ENCODE results near the gene KCNJ10.

Gene KCNJ10

GRCh38 chr1:160101717-160102522, 32.0 kb upstream of the KCNJ10 start:
- H2AFZ ChIP-seq (ENCODE audit: low read length), result peak overlapping the region; percentile 69; the same call in 1 of the 2 replicates
- H3K9ac ChIP-seq (ENCODE audit: low read depth, low read length, poor library complexity, severe bottlenecking), result no peak overlapping the region
- H3K79me2 ChIP-seq (ENCODE audit: insufficient read depth, low read length), result peaks cover 13% of the 10 kb centered on the region; the same call in 1 of the 2 replicates

GRCh38 chr1:160101037-160101716, 31.2 kb upstream of the KCNJ10 start:
- peak overlapping the region; percentile 69 for H2AFZ ChIP-seq (ENCODE audit: low read length)
- no peaks in the 10 kb centered on the region for H4K20me1 ChIP-seq (ENCODE audit: insufficient read depth, low read length, poor library complexity, severe bottlenecking)
- no peaks in the 10 kb centered on the region for H3K27me3 ChIP-seq (ENCODE audit: insufficient read depth, low read length, poor library complexity, severe bottlenecking)
- H3K36me3 ChIP-seq (ENCODE audit: insufficient read depth, low read length), result no peaks in the 10 kb centered on the region
- peaks cover 32% of the 10 kb centered on the region for H3K4me1 ChIP-seq (ENCODE audit: insufficient read depth, low read length, poor library complexity, severe bottlenecking)
- H3K9ac ChIP-seq (ENCODE audit: low read depth, low read length, poor library complexity, severe bottlenecking), result no peak overlapping the region
- no peak overlapping the region for H3K4me3 ChIP-seq (ENCODE audit: low read length, poor library complexity, severe bottlenecking)
- no peaks in the 10 kb centered on the region for H3F3A ChIP-seq (ENCODE audit: low read depth)
- no peaks in the 10 kb centered on the region for H3K9me2 ChIP-seq (replicated peaks; ENCODE audit: low read depth, low read length)
- no peak for TF ChIP-seq EZH2phosphoT487 (IDR thresholded peaks at IDR 0.05; ENCODE audit: borderline replicate concordance)
- TF ChIP-seq CTCF (conservative IDR thresholded peaks at IDR 0.05; ENCODE audit: low read length), result peak; percentile 93
- H3K4me2 ChIP-seq (ENCODE audit: low read depth, low read length, poor library complexity, severe bottlenecking), result peak overlapping the region; percentile 40
- no peaks in the 10 kb centered on the region for H3K9me3 ChIP-seq (ENCODE audit: insufficient read depth, low read depth, low read length)
- H3K79me2 ChIP-seq (ENCODE audit: insufficient read depth, low read length), result peaks cover 18% of the 10 kb centered on the region; the same call in 1 of the 2 replicates

More at GRCh38 chr1:160101717-160102522, 32.0 kb upstream of the KCNJ10 start:
- no peaks in the 10 kb centered on the region for H3K9me2 ChIP-seq (replicated peaks; ENCODE audit: low read depth, low read length)
- no peaks in the 10 kb centered on the region for H3K36me3 ChIP-seq (ENCODE audit: insufficient read depth, low read length)
- H3F3A ChIP-seq (ENCODE audit: low read depth), result no peaks in the 10 kb centered on the region
- peaks cover 27% of the 10 kb centered on the region for H3K4me1 ChIP-seq (ENCODE audit: insufficient read depth, low read length, poor library complexity, severe bottlenecking)
- H3K4me3 ChIP-seq (ENCODE audit: low read length, poor library complexity, severe bottlenecking), result no peak overlapping the region
- no peak for TF ChIP-seq CTCF (conservative IDR thresholded peaks at IDR 0.05; ENCODE audit: low read length)
- no peak for TF ChIP-seq EZH2phosphoT487 (IDR thresholded peaks at IDR 0.05; ENCODE audit: borderline replicate concordance)
- no peaks in the 10 kb centered on the region for H3K9me3 ChIP-seq (ENCODE audit: insufficient read depth, low read depth, low read length)
- no peak overlapping the region for H3K4me2 ChIP-seq (ENCODE audit: low read depth, low read length, poor library complexity, severe bottlenecking)
- no peaks in the 10 kb centered on the region for H3K27me3 ChIP-seq (ENCODE audit: insufficient read depth, low read length, poor library complexity, severe bottlenecking)
- no peaks in the 10 kb centered on the region for H4K20me1 ChIP-seq (ENCODE audit: insufficient read depth, low read length, poor library complexity, severe bottlenecking)

- no peaks in the 10 kb centered on the region for H3K9me3 ChIP-seq (ENCODE audit: insufficient read depth, low read depth, low read length)
- H3K27me3 ChIP-seq (ENCODE audit: insufficient read depth, low read length, poor library complexity, severe bottlenecking), result no peaks in the 10 kb centered on the region
- TF ChIP-seq CTCF (conservative IDR thresholded peaks at IDR 0.05; ENCODE audit: low read length), result no peak
- TF ChIP-seq EZH2phosphoT487 (IDR thresholded peaks at IDR 0.05; ENCODE audit: borderline replicate concordance), result no peak
- H3F3A ChIP-seq (ENCODE audit: low read depth), result no peaks in the 10 kb centered on the region
- peaks cover 32% of the 10 kb centered on the region for H3K4me1 ChIP-seq (ENCODE audit: insufficient read depth, low read length, poor library complexity, severe bottlenecking)
- no peaks in the 10 kb centered on the region for H3K36me3 ChIP-seq (ENCODE audit: insufficient read depth, low read length)
- H3K9ac ChIP-seq (ENCODE audit: low read depth, low read length, poor library complexity, severe bottlenecking), result peak overlapping the region; percentile 57
- H3K4me3 ChIP-seq (ENCODE audit: low read length, poor library complexity, severe bottlenecking), result no peak overlapping the region
- H3K4me2 ChIP-seq (ENCODE audit: low read depth, low read length, poor library complexity, severe bottlenecking), result peak overlapping the region; percentile 81
- H3K79me2 ChIP-seq (ENCODE audit: insufficient read depth, low read length), result peaks cover 18% of the 10 kb centered on the region; the same call in 1 of the 2 replicates
- H4K20me1 ChIP-seq (ENCODE audit: insufficient read depth, low read length, poor library complexity, severe bottlenecking), result no peaks in the 10 kb centered on the region
- H2AFZ ChIP-seq (ENCODE audit: low read length), result peak overlapping the region; percentile 83; the same call in 1 of the 2 replicates
- H3K9me2 ChIP-seq (replicated peaks; ENCODE audit: low read depth, low read length), result no peaks in the 10 kb centered on the region
Observed at GRCh38 chr1:160099716-160100375, 29.9 kb upstream of the KCNJ10 start.
